Stimulated activated CD8-positive, alpha-beta memory T cell treated with anti-CD3 and anti-CD28 coated beads, Interleukin-7, amount 100 ng/mL, for 24 hours (primary cell): Measurements from ENCODE around the gene VANGL2.

Source experiments
- DNase-seq: peaks from one replicate; pipeline ENCODE4 v3.0.0-alpha.2; 2020; ENCODE audit warnings: low read depth

VANGL2 gene

DNA sequence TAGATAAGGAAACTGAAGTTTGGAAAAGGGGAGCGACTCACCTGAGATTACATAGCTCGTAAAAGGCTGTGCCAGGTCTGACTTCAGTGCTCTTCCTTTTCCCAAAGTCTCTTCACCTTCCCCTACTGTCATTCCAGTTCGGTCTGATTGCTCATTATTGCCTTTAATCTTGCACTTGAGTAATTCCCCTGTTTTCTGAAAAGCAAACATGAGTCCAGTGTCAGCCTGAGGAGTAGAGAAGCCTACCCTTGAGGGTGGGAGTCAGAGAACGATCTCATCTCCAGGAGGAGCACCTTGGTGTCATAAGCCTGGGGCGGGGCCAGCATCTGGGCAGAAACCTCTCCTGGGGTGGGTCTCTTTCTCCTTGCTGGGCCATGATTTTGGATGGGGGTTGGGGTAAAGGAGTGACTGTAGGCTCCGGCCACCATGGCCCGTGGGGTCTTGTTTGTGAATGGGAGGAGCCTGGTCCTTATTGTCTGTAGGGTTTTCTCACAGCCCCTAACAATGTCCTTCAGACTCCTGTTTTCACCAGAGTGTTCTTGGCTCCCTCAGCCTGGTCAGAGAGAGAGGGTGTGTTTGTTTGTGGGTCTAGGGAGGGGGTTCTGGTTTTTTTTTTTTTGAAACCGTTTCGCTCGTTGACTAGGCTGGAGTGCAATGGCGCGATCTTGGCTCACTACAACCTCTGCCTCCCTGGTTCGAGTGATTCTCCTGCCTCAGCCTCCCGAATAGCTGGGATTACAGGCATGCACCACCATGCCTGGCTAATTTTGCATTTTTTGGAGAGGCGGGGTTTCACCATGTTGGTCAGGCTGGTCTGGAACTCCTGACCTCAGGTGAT lies 6.0 kb downstream of the VANGL2 start:
- DNase-seq, result no peak

DNA sequence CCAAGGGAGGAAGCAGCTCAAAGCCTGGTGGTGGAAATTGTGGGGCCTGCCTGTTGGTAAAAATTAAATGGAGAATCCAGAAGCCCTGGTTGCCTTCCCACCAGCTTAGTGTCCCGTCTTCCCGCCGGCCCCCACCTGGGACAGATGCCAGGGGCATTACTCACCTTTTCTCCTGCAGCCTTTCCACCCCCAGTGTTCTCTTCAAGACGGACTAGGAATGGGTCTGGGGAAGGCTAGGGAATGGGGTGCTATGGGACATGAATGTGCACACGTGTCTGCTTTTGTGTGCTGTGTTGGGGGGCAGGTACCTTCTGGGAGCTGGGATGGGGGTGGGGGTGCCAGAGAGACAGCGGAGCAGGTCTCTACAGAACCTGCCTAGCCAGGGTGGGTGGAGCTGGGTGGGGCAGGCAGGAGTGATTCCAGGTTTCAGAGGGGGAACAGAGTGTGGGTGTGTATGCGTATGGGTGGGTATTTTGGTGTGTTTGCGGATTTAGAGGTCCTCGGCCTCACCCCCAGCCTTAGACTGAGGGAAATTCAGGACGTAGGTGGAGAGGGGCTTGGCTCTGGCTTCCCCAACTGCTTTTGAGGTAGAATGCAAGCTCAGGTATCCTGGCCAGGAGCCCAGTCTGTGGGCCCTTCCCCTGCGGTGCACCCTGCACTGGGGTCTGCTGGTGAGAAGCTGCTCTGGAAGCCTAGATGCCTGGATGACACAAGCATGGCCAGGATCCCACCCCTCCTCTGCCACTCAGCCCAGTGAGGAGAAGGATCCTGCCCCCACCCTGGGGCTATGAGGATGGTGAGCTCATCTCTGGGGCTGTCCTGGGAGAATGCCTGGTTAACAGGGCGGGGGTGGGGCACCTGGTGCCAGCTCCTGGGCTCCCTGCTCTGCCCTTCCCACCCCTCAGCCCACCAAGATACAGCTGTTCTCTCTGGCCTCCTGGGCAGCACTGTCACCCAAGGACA lies 7.8 kb downstream of the VANGL2 start:
- DNase-seq, result no peak

DNA sequence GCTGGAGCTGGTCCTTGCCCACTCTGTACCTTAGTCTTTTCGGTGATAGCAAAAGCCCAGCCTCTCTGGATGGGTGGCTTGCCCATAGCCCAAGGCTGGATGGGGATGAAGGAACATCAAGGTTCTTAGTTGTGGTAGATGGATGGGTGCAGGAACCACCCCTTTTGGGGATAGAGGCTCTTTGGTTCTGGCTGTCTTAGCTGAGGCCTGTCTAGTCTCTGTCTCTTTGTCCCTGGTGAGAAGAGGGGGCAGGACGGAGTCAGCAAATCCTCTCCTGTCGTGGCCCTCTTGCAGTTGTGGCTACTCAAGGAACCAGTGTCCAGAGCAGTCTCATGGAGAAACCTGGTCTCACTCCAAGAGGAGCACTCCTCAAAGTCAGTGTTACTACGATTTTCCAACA lies 8.5 kb downstream of the VANGL2 start:
- no peak for DNase-seq

DNA sequence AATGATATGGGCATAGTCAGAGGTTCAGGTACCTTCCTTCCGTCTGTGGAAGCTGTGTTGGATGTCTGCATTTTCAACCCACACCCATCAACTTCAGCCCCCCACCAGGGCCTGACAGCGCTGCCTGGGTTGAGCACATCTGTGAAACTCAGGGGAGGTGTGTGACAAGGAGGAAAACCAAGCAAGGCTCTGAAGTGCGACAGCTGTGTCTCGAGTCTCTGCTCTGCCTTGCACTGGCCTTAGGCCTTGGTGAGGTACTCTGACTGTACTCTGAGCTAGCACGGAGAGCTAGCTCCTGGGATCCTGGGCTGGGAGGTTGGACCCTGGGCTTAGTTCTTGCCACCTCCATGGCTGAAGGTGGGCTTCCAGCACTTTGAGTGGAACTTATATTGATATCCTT lies 9.1 kb downstream of the VANGL2 start:
- no peak for DNase-seq

DNA sequence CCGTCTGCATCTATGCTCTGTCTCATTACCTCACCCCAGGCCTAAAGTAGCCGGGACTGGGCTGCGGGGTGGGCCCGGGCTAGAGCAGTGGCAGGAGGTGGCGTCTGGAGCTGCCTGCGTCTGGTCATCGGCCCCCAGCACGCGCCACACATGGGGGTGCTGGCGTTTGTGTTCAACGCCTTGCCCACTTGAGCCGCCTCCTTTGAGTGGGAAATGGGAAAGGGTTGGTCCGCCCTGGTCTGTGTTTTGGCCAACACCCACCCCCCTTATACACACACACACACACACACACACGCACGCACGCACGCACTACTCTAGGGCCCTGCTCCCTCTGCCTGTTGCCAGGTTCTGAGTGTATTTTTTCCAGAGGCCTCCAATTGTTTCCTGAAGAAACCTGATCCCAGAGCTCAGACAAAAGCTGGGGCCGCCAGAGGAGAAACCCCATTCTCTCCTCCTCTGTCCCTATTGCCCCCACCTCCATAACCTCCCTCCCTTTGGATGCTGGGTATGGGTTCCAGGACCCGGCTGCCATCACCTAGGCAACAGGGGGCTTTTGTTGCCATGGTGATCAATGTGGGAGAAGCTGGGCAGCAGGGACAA lies 10.1 kb downstream of the VANGL2 start:
- DNase-seq, result no peak

DNA sequence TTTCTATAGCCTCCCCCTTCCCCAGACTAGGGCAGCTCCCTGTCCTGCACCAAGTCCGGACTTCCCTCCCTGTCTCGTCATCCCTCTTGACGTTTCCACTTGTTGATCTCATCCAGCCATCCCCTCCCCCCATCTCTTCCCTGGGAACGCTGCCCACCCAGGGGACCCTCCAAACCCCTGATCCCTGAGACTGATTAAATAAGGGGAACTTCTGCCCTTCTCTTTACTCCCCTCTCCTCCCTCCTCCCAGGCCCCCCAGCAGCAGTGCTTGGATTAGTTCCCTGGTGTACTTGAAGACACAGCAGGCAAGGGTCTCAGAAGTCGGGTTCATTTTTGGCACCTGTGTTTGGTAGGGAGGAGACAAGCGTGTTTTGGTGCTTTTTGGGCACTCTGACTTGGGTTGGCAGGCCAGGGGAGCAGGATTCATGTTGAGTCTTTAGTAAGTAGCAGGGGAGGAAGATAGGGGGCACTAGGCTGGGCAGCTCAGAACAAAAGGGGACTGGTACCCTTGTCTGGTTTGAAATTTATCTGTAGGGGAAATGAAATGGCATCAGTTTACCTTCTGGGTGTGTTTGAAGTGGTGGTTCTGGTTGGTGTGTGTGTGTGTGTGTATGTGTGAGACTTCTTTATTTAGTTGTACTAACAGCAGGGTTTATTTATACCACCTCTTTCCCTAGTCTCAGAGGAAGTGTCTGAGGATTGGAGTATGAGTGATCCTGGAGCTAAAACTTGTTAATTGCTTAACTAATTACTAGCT lies 11.1 kb downstream of the VANGL2 start:
- DNase-seq, result no peak

DNA sequence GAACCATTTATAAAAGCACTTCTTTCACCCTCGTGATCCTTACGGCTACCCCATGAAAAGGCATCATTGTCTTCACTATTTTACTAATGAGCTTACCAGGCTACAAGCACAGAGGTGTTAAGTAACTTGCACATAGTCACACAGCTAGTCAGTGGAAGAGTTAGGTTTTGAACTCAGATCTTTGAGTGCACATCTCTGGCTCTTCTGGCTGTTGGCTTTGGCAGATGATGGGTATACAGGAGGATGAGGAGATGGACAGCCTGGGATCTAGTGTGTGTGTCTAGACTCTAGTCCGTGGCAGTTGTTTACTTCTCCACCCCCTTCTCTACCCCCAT lies 11.6 kb downstream of the VANGL2 start:
- no peak for DNase-seq

DNA sequence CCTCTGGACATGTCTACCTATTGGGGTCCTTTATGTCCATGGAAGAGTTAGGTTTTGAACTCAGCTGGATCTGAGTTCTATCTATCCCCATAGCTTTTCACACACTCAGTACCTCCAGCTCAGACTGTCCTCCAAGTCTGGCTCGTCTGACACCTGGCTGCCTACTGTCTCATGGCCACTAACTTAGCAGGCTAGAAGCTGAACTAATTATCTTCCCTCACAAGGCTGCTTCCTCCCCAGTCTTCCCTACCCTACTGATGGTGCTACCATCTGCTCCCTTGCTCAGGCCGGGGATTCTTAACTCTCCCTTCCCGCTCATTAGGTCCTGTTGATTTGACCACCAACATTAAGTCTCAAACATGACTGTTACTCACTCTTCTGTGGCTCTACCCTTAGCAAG lies 13.4 kb downstream of the VANGL2 start:
- DNase-seq, result no peak

DNA sequence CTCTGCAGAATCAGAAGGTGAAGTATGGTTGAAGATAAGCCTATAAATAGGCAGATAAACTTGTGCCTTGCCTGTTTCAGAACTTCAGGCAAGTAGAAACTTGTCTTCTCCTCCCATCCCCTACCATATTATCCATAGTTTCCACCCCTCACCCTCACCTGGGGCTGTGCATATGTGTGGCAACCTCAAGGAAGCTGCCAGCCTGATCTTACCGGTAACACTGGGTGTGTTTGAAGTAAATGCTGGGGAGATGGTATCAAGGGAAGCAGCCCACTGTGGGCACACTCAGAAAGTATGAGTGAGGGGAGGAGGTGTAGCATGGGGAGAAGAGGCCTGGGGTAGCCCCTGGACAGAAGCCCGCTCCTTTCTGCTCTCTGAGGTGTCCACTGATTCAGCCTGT lies 14.5 kb downstream of the VANGL2 start:
- no peak for DNase-seq

DNA sequence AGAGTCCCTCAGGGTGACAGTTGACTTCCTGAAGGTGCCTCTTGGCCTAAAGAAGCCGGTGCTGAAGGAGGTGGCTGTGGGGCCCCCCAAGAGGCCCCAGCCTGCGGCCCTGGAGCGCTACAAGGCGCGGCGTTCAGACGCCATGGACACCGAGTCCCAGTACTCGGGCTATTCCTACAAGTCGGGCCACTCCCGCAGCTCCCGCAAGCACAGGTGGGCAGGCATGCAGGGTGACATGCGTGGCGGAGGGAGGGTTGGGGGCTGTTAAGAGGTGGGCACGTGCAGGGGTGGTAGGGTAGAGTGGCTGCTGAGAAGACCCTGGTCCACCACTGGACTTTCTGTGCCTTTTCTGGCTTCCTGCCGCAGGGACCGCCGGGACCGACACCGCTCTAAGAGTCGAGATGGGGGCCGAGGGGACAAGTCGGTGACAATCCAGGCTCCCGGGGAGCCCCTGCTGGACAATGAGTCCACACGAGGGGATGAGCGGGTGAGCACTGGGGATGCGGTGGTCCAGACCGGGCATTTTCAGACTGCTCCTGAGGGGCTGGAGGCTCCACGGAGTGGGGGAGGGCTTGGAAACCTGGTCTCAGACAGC lies 15.4 kb downstream of the VANGL2 start:
- no peak for DNase-seq

DNA sequence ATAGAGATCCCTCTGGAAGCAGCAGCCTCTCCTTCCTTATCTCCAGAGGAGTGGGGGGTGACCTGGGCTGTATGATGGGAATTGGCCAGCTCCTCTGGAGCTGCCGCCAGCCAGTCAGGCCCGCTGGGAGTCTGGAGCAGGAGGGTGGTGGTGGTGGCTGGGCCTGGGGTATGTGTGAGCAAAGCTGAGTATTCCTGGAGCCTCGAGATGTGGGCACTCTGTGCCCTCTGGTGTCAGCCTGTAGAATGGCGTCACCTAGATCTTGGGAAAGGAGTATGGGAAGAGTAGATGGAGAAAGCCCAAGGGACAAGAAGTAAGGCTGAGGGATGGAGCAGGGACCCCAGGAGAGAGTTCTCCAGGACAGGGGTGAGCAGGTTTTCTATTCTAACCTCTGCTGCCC lies 16.0 kb downstream of the VANGL2 start:
- DNase-seq, result no peak

DNA sequence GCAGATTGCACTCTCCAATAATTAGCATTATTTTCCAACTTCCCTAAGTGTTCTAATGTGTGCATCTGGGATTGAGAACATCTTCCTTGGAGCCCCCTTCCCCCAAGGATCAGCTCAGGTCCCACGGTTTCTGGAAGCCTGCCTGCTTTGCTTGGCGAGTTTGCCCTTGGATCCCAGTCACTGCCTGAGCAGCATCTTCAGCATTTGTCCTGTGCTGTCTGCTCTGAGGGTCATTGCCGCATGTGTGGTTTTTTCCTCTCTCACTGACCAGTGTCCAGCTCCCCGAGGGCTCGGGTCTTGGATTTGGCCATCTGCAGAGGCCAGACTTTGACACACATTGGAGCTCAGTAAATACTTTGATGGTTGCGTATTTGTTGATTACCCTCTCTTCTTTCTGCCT lies 18.1 kb downstream of the VANGL2 start:
- DNase-seq, result no peak

DNA sequence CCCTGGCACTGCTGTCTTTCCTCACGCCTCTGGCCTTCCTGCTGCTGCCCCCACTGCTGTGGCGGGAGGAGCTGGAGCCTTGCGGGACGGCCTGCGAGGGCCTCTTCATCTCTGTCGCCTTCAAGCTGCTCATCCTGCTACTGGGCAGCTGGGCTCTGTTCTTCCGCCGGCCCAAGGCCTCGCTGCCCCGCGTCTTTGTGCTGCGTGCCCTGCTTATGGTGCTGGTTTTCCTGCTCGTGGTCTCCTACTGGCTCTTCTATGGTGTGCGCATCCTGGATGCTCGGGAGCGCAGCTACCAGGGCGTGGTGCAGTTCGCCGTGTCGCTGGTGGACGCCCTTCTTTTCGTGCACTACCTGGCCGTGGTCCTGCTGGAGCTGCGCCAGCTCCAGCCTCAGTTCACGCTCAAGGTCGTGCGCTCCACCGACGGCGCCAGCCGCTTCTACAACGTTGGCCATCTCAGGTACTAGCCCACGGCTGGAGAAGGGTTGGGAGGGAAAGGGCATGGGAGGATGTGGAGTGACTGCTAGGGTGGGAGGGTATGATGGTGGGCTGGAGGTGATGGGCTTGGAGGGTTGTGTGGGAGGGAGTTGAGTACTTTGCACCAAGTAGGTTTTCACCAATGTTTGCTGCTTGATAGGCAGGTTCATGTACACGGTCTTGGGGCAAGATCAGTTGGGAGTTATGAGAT lies 18.9 kb downstream of the VANGL2 start:
- no peak for DNase-seq

DNA sequence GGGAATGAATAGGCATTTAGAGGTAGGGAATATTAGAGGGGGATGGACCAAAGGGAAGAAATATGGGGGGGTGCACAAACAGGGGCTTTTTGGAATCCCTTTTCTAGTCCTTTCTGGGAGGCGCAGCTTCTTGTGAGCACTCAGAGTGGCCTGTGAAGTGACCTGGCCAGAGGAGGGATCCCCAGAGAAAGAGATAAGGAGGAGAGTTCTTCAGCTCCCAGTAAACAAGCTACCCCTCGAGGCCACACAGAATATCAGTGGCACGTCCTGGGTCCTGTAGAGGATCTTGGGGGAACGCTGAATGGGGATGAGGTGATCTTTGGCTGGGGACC lies 19.4 kb downstream of the VANGL2 start:
- no peak for DNase-seq

DNA sequence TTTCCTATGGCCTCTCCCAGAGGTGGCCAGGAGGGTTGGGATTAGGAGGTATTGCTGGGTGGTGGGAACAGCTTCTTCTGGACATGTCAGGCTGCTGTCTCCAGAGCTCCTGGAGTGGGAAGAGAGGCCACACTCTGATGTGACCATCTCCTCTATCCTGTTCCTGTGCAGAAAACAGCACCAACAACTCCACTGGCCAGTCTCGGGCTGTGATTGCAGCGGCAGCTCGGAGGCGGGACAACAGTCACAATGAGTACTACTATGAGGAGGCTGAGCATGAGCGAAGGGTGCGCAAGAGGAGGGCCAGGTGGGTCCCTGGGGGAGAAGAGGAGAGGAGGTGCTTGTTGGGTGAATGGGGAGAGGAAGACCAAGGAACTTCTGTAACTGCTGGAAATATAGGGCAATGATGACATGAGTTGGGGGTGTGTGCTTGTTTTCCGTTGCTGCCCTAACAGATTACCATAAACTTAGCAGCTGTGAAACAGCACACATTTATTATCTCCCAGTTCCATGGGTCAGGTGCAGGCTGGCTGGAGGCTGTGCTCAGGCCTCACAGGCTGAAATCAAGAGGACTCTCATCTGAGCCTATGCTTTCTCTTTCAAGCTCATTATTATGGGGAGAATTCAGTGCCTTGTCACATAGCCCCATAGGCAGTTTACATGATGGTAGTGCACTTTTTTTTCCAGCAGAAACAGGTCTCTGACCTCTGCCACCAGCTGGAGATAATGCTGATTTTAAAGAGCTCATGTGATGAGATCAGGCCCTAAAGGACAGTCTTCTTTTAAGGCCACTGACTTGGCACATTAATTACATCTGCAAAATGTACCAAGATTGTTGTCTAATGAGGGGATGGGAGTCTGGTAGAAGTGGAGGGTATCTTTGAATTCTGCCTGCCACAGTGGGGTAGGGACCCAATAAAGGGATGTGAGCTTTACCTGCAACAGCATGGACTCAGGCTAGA lies 20.8 kb downstream of the VANGL2 start:
- DNase-seq, result no peak

DNA sequence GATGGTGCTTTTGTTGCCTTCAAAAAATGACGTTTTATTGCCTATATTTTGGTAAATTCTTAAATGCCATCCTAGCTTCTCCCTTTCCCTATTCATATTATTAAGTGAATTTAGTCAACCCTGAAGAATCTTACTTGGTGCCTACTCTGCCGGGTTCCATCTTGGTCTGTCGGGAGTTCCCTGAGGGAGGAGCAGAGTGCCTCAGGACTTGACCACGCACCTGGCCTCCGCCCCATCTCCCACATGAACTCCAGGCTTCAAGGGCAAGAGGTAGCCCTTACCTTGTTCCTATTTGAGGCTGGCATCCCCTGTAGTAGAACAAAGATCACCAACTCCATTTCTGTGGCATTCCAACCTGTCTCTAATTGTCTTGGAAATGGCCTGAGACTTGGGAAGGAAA lies 21.5 kb downstream of the VANGL2 start:
- no peak for DNase-seq

DNA sequence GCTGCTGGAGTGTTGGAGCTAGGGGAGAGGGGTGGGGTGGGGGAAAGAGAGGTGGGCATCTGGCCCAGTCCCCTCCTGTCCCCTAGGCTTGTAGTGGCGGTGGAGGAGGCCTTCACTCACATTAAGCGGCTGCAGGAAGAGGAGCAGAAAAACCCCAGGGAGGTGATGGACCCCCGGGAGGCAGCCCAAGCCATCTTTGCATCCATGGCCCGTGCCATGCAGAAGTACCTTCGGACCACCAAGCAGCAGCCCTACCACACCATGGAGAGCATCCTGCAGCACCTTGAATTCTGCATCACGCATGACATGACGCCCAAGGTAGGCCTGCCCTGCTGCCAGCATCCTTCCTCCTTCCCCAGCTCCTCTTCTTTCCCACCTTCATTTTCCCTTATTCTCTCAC lies 23.6 kb downstream of the VANGL2 start:
- DNase-seq, result no peak

DNA sequence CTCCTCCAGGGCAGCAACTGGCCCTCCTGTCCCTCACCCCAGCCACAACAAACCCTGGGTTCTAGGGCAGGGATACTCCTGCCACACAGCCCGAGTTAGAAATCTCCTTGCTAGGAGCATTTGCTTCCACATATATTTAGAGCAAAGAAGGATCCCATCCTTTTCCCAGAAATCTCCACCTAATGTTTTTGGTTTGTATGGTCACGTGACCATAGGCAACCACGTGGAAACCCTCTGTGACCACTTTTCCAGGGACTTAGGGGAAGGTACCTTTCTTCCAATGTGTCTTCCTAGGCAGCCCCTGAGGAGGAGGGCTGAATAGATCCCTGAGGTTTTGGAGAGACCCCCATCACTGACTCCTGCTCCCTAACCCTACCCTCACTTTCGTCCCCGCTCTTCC lies 25.5 kb downstream of the VANGL2 start:
- DNase-seq, result no peak

DNA sequence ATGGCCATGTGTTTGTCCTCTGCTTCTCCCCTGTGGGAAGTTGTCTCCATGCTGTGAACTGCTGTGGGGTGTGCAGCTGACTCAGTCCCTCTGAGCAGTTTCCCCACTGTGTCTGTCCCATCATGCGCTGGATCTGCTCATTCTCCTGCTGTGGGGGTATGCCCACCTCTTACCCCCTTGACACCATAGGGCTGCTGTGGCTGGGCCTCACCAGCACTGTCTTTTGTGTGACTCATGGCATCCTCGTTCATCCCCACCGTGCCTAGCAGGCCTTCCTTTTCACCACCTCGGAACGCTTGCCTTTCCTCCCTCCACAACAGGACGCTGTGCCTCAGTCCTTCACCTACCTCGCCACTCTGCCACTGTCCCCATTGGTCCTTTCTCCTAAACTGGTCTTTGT lies 27.3 kb downstream of the VANGL2 start:
- no peak for DNase-seq

DNA sequence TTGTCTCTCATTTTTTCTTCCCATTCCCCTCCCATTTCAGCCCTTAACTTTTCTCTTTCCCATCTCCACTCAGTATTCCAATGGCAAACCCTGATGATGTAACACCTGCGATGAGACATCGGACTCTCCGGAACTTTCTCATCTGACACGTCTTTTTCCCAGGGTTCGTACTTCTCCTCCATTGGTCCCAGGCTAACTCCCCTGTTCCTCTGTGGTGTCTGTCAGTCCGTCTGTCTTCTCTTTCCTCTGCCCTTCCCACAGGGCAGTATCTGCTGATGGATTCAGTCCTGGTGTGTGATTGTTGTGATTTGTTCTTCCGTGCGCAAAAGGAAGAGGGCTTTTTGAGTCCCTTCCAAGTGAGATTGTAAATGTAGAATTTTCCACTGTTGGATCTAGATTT lies 27.7 kb downstream of the VANGL2 start:
- no peak for DNase-seq
